Measurements from ENCODE around the gene AKAP8. TPM values are rescaled to one million over a fixed set of nuclear protein-coding genes. Genes with fewer than 3 reads are reported as not detected.

Gene AKAP8
- total and polyA plus RNA-seq, 9 of the 15 experiments (the other 6 are each of a cell fraction or from before 2014, with no cell fraction given) = 3.4 to 56.5 (median 15.0) TPM

GRCh38 chr19:15379083-15379998 lies at the start of gene AKAP8 (continued):
- TF ChIP-seq HBP1 (CRISPR knock-in tag; IDR thresholded peaks at IDR 0.05) (0 out of 2 replicates have a peak, but pooled peaks have one; percentile 44), MAX (CRISPR knock-in tag; IDR thresholded peaks at IDR 0.05) (peak; percentile 67), ZNF644 (tag; IDR thresholded peaks at IDR 0.05; ENCODE audit: low read depth) (no peak), CHD2 (IDR thresholded peaks at IDR 0.05; ENCODE audit: low read depth, low read length) (peak; percentile 82), SOX6 (IDR thresholded peaks at IDR 0.05) (no peak), MEF2A (IDR thresholded peaks at IDR 0.05; ENCODE audit: control insufficient read depth, low read depth, low read length) (no peak), HDAC8 (tag; IDR thresholded peaks at IDR 0.05) (no peak), ZNF639 (CRISPR knock-in tag; conservative IDR thresholded peaks at IDR 0.05 in 1 of 2, IDR thresholded peaks at IDR 0.05 in 1 of 2) (no peak), POLR2H (tag; IDR thresholded peaks at IDR 0.05; ENCODE audit: low read depth) (peak; percentile 86), ZBTB49 (CRISPR knock-in tag; IDR thresholded peaks at IDR 0.05; ENCODE audit: borderline replicate concordance) (no peak), MEIS2 (IDR thresholded peaks at IDR 0.05; ENCODE audit: partially characterized antibody) (peak; percentile 72), E2F3 (CRISPR knock-in tag; IDR thresholded peaks at IDR 0.05) (no peak), AFF4 (CRISPR knock-in tag; IDR thresholded peaks at IDR 0.05) (peak; percentile 87), MEF2D (tag; conservative IDR thresholded peaks at IDR 0.05; ENCODE audit: low read depth) (no peak), TSC22D4 (tag; IDR thresholded peaks at IDR 0.05) (no peak), DDX20 (tag; IDR thresholded peaks at IDR 0.05; ENCODE audit: low read depth) (no peak)
